Mesenchymal stem cell (in vitro differentiated cells and primary cell): ENCODE results near the gene HYI.
A peak's percentile ranks its signal among the peaks of the same experiment; 100 is the strongest.

ENCODE experiments used
- DNase-seq: peaks from one replicate; pipeline ENCODE4 v3.0.0-alpha.2; 2013
- H2AFZ ChIP-seq: one replicate; pipeline ENCODE4 v1.6.1; 2013; ENCODE audit warnings: low read depth, mild to moderate bottlenecking, control low read depth, inconsistent platforms, low read length, moderate library complexity
- H2AK5ac ChIP-seq: 2 replicates; pipeline ENCODE4 v1.6.1; 2013; ENCODE audit warnings: low read length, moderate library complexity, mild to moderate bottlenecking, inconsistent platforms; ENCODE audit not compliant: severe bottlenecking
- H2BK120ac ChIP-seq: one replicate; pipeline ENCODE4 v1.6.1; 2013; ENCODE audit warnings: low read depth, mild to moderate bottlenecking, inconsistent platforms, low read length, moderate library complexity
- H2BK12ac ChIP-seq, 2 experiments: one replicate each; pipeline ENCODE4 v1.6.1; 2013; ENCODE audit warnings: inconsistent platforms in 2 of 2, low read length in 2 of 2, mild to moderate bottlenecking in 2 of 2, moderate library complexity in 2 of 2, control low read depth in 1 of 2
- H2BK15ac ChIP-seq: one replicate; pipeline ENCODE4 v1.6.1; 2013; ENCODE audit warnings: mild to moderate bottlenecking, low read depth, inconsistent platforms; ENCODE audit not compliant: poor library complexity, severe bottlenecking
- H2BK5ac ChIP-seq: 2 replicates; pipeline ENCODE4 v1.6.1; 2013; ENCODE audit warnings: low read depth, mild to moderate bottlenecking, low read length, control low read depth, inconsistent platforms; ENCODE audit not compliant: poor library complexity, severe bottlenecking
- H3K14ac ChIP-seq, 2 experiments: one replicate each; pipeline ENCODE4 v1.6.1; 2013; ENCODE audit warnings: inconsistent platforms in 2 of 2, low read length in 2 of 2, control low read depth in 1 of 2, mild to moderate bottlenecking in 1 of 2, moderate library complexity in 1 of 2
- H3K18ac ChIP-seq, 2 experiments: one replicate each; pipeline ENCODE4 v1.6.1; 2013; ENCODE audit warnings: inconsistent platforms in 2 of 2, low read length in 2 of 2, control low read depth in 1 of 2, low read depth in 1 of 2, mild to moderate bottlenecking in 1 of 2
- H3K23ac ChIP-seq, 2 experiments: one replicate each; pipeline ENCODE4 v1.6.1; 2013; ENCODE audit warnings: inconsistent platforms in 2 of 2, low read length in 2 of 2, mild to moderate bottlenecking in 2 of 2, moderate library complexity in 2 of 2, control low read depth in 1 of 2
- H3K27ac ChIP-seq: 2 replicates; pipeline ENCODE4 v1.5.1; 2013; ENCODE audit warnings: mild to moderate bottlenecking, moderate library complexity, low read length, control low read depth, inconsistent platforms; ENCODE audit not compliant: poor library complexity, severe bottlenecking
- H3K27me3 ChIP-seq, 2 experiments: 2 replicates each; pipeline versions ENCODE4 v1.6.1 to v1.7.0; 2013; ENCODE audit warnings: low read length in 2 of 2, mild to moderate bottlenecking in 2 of 2, moderate library complexity in 2 of 2, control low read depth in 1 of 2, inconsistent platforms in 1 of 2; ENCODE audit not compliant: control insufficient read depth in 1 of 2, insufficient read depth in 1 of 2
- H3K36me3 ChIP-seq, 2 experiments: 2 replicates each; pipeline versions ENCODE4 v1.6.1 to v1.7.0; 2013; ENCODE audit warnings: low read length in 2 of 2, control low read depth in 1 of 2, inconsistent platforms in 1 of 2, low read depth in 1 of 2, mild to moderate bottlenecking in 1 of 2; ENCODE audit not compliant: insufficient read depth in 2 of 2, control insufficient read depth in 1 of 2
- H3K4ac ChIP-seq, 2 experiments: one replicate each; pipeline ENCODE4 v1.6.1; 2013; ENCODE audit warnings: inconsistent platforms in 2 of 2, low read length in 2 of 2, mild to moderate bottlenecking in 2 of 2, moderate library complexity in 2 of 2, control low read depth in 1 of 2, low read depth in 1 of 2
- H3K4me1 ChIP-seq: 2 replicates; pipeline ENCODE4 v1.6.1; 2013; ENCODE audit warnings: low read depth, low read length, control low read depth; ENCODE audit not compliant: control insufficient read depth, insufficient read depth
- H3K4me2 ChIP-seq: 2 replicates; pipeline ENCODE4 v1.6.1; 2013; ENCODE audit warnings: low read length, mild to moderate bottlenecking, inconsistent platforms; ENCODE audit not compliant: poor library complexity, severe bottlenecking
- H3K4me3 ChIP-seq, 2 experiments: 2 replicates each; pipeline versions ENCODE4 v1.5.1 to v1.7.0; 2013; ENCODE audit warnings: low read length in 2 of 2, mild to moderate bottlenecking in 2 of 2, control low read depth in 1 of 2, low read depth in 1 of 2; ENCODE audit not compliant: insufficient read depth in 1 of 2
- H3K79me1 ChIP-seq: replicated peaks from 2 replicates; pipeline ENCODE4 v1.6.1; 2013; ENCODE audit warnings: mild to moderate bottlenecking, control low read depth, low read length, inconsistent platforms; ENCODE audit not compliant: poor library complexity, severe bottlenecking
- H3K9ac ChIP-seq: 2 replicates; pipeline ENCODE4 v1.7.0; 2013; ENCODE audit warnings: mild to moderate bottlenecking, low read length, moderate library complexity
- H3K9me3 ChIP-seq: 2 replicates; pipeline ENCODE4 v1.7.0; 2013; ENCODE audit warnings: mild to moderate bottlenecking, low read length; ENCODE audit not compliant: control insufficient read depth
- H4K8ac ChIP-seq: one replicate; pipeline ENCODE4 v1.6.1; 2013; ENCODE audit warnings: inconsistent platforms, mild to moderate bottlenecking, low read length, moderate library complexity
- H4K91ac ChIP-seq: one replicate; pipeline ENCODE4 v1.6.1; 2013; ENCODE audit warnings: mild to moderate bottlenecking, low read length, inconsistent platforms
- WGBS: methylation state at CpG from one replicate; pipeline ENCODE4 v1.1.7; 2013; ENCODE audit warnings: mixed read lengths; 5-methylcytosine and 5-hydroxymethylcytosine counted together

The HYI gene

GRCh38 chr1:43440358-43440757 lies 13.4 kb downstream of the HYI start:
- no peak overlapping the region for H3K23ac ChIP-seq
- H2AK5ac ChIP-seq, result no peak overlapping the region
- no peaks in the 10 kb centered on the region for H3K27me3 ChIP-seq
- no peak overlapping the region for H2BK12ac ChIP-seq
- no peak overlapping the region for H2AFZ ChIP-seq
- H3K18ac ChIP-seq, result no peak overlapping the region
- peaks cover 80 to 83% of the 10 kb centered on the region in 2 experiments for H3K36me3 ChIP-seq
- H3K4ac ChIP-seq, result no peak overlapping the region
- H4K8ac ChIP-seq, result no peak overlapping the region
- no peak overlapping the region for H2BK5ac ChIP-seq
- no peaks in the 10 kb centered on the region for H3K4me1 ChIP-seq
- no peak overlapping the region for H3K27ac ChIP-seq
- peaks cover 2% of the 10 kb centered on the region for H3K79me1 ChIP-seq
- no peak overlapping the region for H2BK120ac ChIP-seq
- peak overlapping the region; percentile 55 for H4K91ac ChIP-seq
- H3K4me2 ChIP-seq, result no peak overlapping the region
- H2BK15ac ChIP-seq, result no peak overlapping the region
- no peak for DNase-seq
- H3K9ac ChIP-seq, result no peak overlapping the region
- WGBS, result 100% methylated on average over 1 of the region's 7 CpGs
- no peak overlapping the region for H3K4me3 ChIP-seq
- no peaks in the 10 kb centered on the region for H3K9me3 ChIP-seq
- no peak overlapping the region for H3K14ac ChIP-seq

- Histone ChIP-seq H4K91ac (no peak overlapping the region), H3K27ac (no peak overlapping the region), H2BK5ac (no peak overlapping the region), H2BK15ac (no peak overlapping the region), H3K23ac (no peak overlapping the region), H4K8ac (no peak overlapping the region), H3K18ac (no peak overlapping the region), H3K9ac (no peak overlapping the region), H3K36me3 (peaks cover 81 to 83% of the 10 kb centered on the region in 2 experiments), H2AFZ (no peak overlapping the region), H2AK5ac (no peak overlapping the region), H3K4me3 (no peak overlapping the region), H2BK12ac (no peak overlapping the region), H3K27me3 (no peaks in the 10 kb centered on the region), H3K4me2 (no peak overlapping the region), H3K4me1 (no peaks in the 10 kb centered on the region), H3K4ac (no peak overlapping the region), H3K14ac (no peak overlapping the region), H2BK120ac (no peak overlapping the region), H3K9me3 (no peaks in the 10 kb centered on the region), H3K79me1 (peaks cover 2% of the 10 kb centered on the region)
- DNase-seq, result no peak
- 97% methylated on average over 7 of the region's 7 CpGs for WGBS
Observed at GRCh38 chr1:43439781-43440180, 13.9 kb downstream of the HYI start.

GRCh38 chr1:43438953-43439581 lies 14.7 kb downstream of the HYI start:
- no peak overlapping the region for H2BK5ac ChIP-seq
- no peak overlapping the region for H3K27ac ChIP-seq
- H3K36me3 ChIP-seq, result peaks cover 81 to 82% of the 10 kb centered on the region in 2 experiments
- H2AFZ ChIP-seq, result no peak overlapping the region
- no peak overlapping the region for H2BK15ac ChIP-seq
- WGBS, result 95% methylated on average over 10 of the region's 10 CpGs
- H3K4me2 ChIP-seq, result no peak overlapping the region
- no peak for DNase-seq
- H4K8ac ChIP-seq, result peak overlapping the region; percentile 69
- no peak overlapping the region for H2AK5ac ChIP-seq
- H3K18ac ChIP-seq, result no peak overlapping the region
- no peak overlapping the region for H3K23ac ChIP-seq
- H2BK12ac ChIP-seq, result no peak overlapping the region
- H4K91ac ChIP-seq, result no peak overlapping the region
- no peaks in the 10 kb centered on the region for H3K9me3 ChIP-seq
- H3K9ac ChIP-seq, result no peak overlapping the region
- no peaks in the 10 kb centered on the region for H3K27me3 ChIP-seq
- H2BK120ac ChIP-seq, result no peak overlapping the region
- no peak overlapping the region for H3K4me3 ChIP-seq
- no peaks in the 10 kb centered on the region for H3K4me1 ChIP-seq
- no peak overlapping the region for H3K4ac ChIP-seq
- peaks cover 2% of the 10 kb centered on the region for H3K79me1 ChIP-seq
- no peak overlapping the region for H3K14ac ChIP-seq

- peaks cover 2% of the 10 kb centered on the region for H3K79me1 ChIP-seq
- 97% methylated on average over 8 of the region's 8 CpGs for WGBS
- no peak overlapping the region for H3K23ac ChIP-seq
- no peak overlapping the region for H3K9ac ChIP-seq
- no peak overlapping the region for H2BK15ac ChIP-seq
- H2BK120ac ChIP-seq, result no peak overlapping the region
- H3K4me2 ChIP-seq, result no peak overlapping the region
- no peaks in the 10 kb centered on the region for H3K27me3 ChIP-seq
- no peak overlapping the region for H3K27ac ChIP-seq
- no peaks in the 10 kb centered on the region for H3K9me3 ChIP-seq
- DNase-seq, result no peak
- no peak overlapping the region for H3K14ac ChIP-seq
- H4K8ac ChIP-seq, result no peak overlapping the region
- H4K91ac ChIP-seq, result no peak overlapping the region
- no peaks in the 10 kb centered on the region for H3K4me1 ChIP-seq
- H3K4me3 ChIP-seq, result no peak overlapping the region
- H3K4ac ChIP-seq, result no peak overlapping the region
- H2BK5ac ChIP-seq, result no peak overlapping the region
- H3K36me3 ChIP-seq, result peaks cover 81 to 82% of the 10 kb centered on the region in 2 experiments
- no peak overlapping the region for H2AFZ ChIP-seq
- no peak overlapping the region for H2AK5ac ChIP-seq
- H3K18ac ChIP-seq, result no peak overlapping the region
- H2BK12ac ChIP-seq, result no peak overlapping the region
Observed at GRCh38 chr1:43438576-43438952, 15.2 kb downstream of the HYI start.
